H1 (cell line): ENCODE measurements around the gene SFTPB. TPM values are rescaled to one million over a fixed set of nuclear protein-coding genes. Genes with fewer than 3 reads are reported as not detected.
A peak's percentile ranks its signal among the peaks of the same experiment; 100 is the strongest.

Source experiments
- CTCF ChIA-PET: fragments of 300-600 bp; sonication (Branson Sonifier 250); formaldehyde crosslinking; loops from one replicate; lab custom pipeline; 2021; ENCODE audit not compliant: partially characterized antibody; lab: Charles Lee
- POLR2A ChIA-PET: fragments of 300-600 bp; sonication (Branson Sonifier 250); formaldehyde crosslinking; loops from one replicate; lab custom pipeline; 2021; ENCODE audit warnings: inconsistent platforms; ENCODE audit not compliant: partially characterized antibody; lab: Charles Lee
- DNase-seq, 2 experiments: peaks; one replicate each; pipeline versions ENCODE4 v3.0.0 to v3.0.0-alpha.2; 2010 to 2022; ENCODE audit warnings: low spot score in 2 of 2, low read depth in 1 of 2, mixed read lengths in 1 of 2
- FAIRE-seq: peaks from 2 replicates; lab custom pipeline; 2011; peaks lifted over from hg19 to GRCh38; lab: Jason Lieb, UNC
- H2AFZ ChIP-seq: 2 replicates; pipeline ENCODE4 v1.8.1; 2012; ENCODE audit warnings: low read length, inconsistent platforms
- H2AK5ac ChIP-seq: 2 replicates; pipeline ENCODE4 v1.6.1; 2013; ENCODE audit warnings: low read depth, low read length
- H2BK120ac ChIP-seq: replicated peaks from 2 replicates; pipeline ENCODE3; 2013; ENCODE audit warnings: low read depth, low read length, inconsistent platforms
- H2BK12ac ChIP-seq: 2 replicates; pipeline ENCODE4 v1.6.1; 2013; ENCODE audit warnings: low read depth, low read length
- H2BK15ac ChIP-seq: 2 replicates; pipeline ENCODE4 v1.6.1; 2013; ENCODE audit warnings: low read length
- H2BK20ac ChIP-seq: 2 replicates; pipeline ENCODE4 v1.6.1; 2013; ENCODE audit warnings: low read length
- H2BK5ac ChIP-seq: 2 replicates; pipeline ENCODE4 v1.6.1; 2013; ENCODE audit warnings: low read depth, low read length
- H3K14ac ChIP-seq: 2 replicates; pipeline ENCODE4 v1.6.1; 2013; ENCODE audit warnings: inconsistent platforms; ENCODE audit not compliant: insufficient read length
- H3K18ac ChIP-seq: 2 replicates; pipeline ENCODE4 v1.6.1; 2013; ENCODE audit warnings: low read length; ENCODE audit errors: extremely low read depth
- H3K23ac ChIP-seq: 2 replicates; pipeline ENCODE4 v1.6.1; 2013; ENCODE audit warnings: inconsistent platforms; ENCODE audit not compliant: insufficient read length
- H3K23me2 ChIP-seq: 2 replicates; pipeline ENCODE4 v1.6.1; 2013; ENCODE audit warnings: low read depth, low read length
- H3K27ac ChIP-seq: 2 replicates; pipeline ENCODE4 v1.6.1; 2011; ENCODE audit warnings: low read depth, low read length, inconsistent platforms
- H3K27me3 ChIP-seq, 4 experiments: replicated peaks in 1 of 4; 1 replicate in 1 of 4; 2 replicates in 3 of 4; pipeline versions ENCODE4 v1.6.1 to v1.8.1; 2011 to 2013; ENCODE audit warnings: low read length in 3 of 4, mild to moderate bottlenecking in 3 of 4, inconsistent platforms in 2 of 4, mixed read lengths in 2 of 4, moderate library complexity in 1 of 4; ENCODE audit not compliant: control insufficient read depth in 3 of 4, insufficient read depth in 3 of 4; ENCODE audit errors: extremely low read depth in 1 of 4
- H3K36me3 ChIP-seq, 4 experiments: 2 replicates each; pipeline versions ENCODE4 v1.6.1 to v1.8.1; 2011 to 2013; ENCODE audit warnings: mild to moderate bottlenecking in 4 of 4, low read length in 3 of 4, moderate library complexity in 2 of 4, control low read depth in 1 of 4, inconsistent platforms in 1 of 4; ENCODE audit not compliant: insufficient read depth in 4 of 4, control insufficient read depth in 2 of 4
- H3K4ac ChIP-seq: replicated peaks from 2 replicates; pipeline ENCODE3; 2013; ENCODE audit warnings: low read length, low read depth, mixed read lengths, inconsistent platforms; ENCODE audit not compliant: insufficient read length
- H3K4me1 ChIP-seq, 4 experiments: replicated peaks in 1 of 4; 1 replicate in 1 of 4; 2 replicates in 3 of 4; pipeline versions ENCODE4 v1.6.1 to v1.8.1; 2011 to 2013; ENCODE audit warnings: low read length in 3 of 4, inconsistent platforms in 2 of 4, mixed read lengths in 1 of 4; ENCODE audit not compliant: insufficient read depth in 4 of 4, control insufficient read depth in 3 of 4
- H3K4me2 ChIP-seq, 2 experiments: 2 replicates each; pipeline versions ENCODE4 v1.6.1 to v1.8.1; 2011 to 2013; ENCODE audit warnings: low read depth in 2 of 2, low read length in 2 of 2, control low read depth in 1 of 2, inconsistent platforms in 1 of 2, mild to moderate bottlenecking in 1 of 2; ENCODE audit not compliant: insufficient read depth in 1 of 2
- H3K4me3 ChIP-seq, 4 experiments: fragments of 200-600, 300-600 bp in 1 of 4; sonication (generic), shearing (Covaris generic), sonication (Bioruptor Twin) in 1 of 4; 2 replicates each; pipeline versions ENCODE4 v1.5.1 to v1.8.1; 2011 to 2016; ENCODE audit warnings: low read length in 4 of 4, low read depth in 3 of 4, control low read depth in 2 of 4, inconsistent platforms in 2 of 4, mild to moderate bottlenecking in 2 of 4, mixed read lengths in 1 of 4, moderate library complexity in 1 of 4; ENCODE audit not compliant: insufficient read depth in 2 of 4; ENCODE audit errors: extremely low read depth in 1 of 4
- H3K56ac ChIP-seq: replicated peaks from 2 replicates; pipeline ENCODE3; 2013; ENCODE audit warnings: low read depth, mild to moderate bottlenecking, mixed read lengths, low read length, inconsistent platforms; ENCODE audit not compliant: insufficient read length
- H3K79me1 ChIP-seq: 2 replicates; pipeline ENCODE4 v1.6.1; 2013; ENCODE audit warnings: low read depth, low read length, control low read depth
- H3K79me2 ChIP-seq, 2 experiments: 2 replicates each; pipeline versions ENCODE4 v1.6.1 to v1.8.1; 2012 to 2013; ENCODE audit warnings: low read length in 2 of 2, mild to moderate bottlenecking in 2 of 2, inconsistent platforms in 1 of 2; ENCODE audit not compliant: insufficient read depth in 2 of 2, control insufficient read depth in 1 of 2
- H3K9ac ChIP-seq, 4 experiments: replicated peaks in 1 of 4; 1 replicate in 1 of 4; 2 replicates in 3 of 4; pipeline versions ENCODE4 v1.6.1 to v1.8.1; 2011 to 2013; ENCODE audit warnings: low read depth in 3 of 4, low read length in 3 of 4, control low read depth in 2 of 4, mild to moderate bottlenecking in 2 of 4, moderate library complexity in 2 of 4, inconsistent platforms in 1 of 4; ENCODE audit errors: extremely low read depth in 1 of 4
- H3K9me3 ChIP-seq, 2 experiments: 2 replicates each; pipeline versions ENCODE4 v1.6.1 to v1.8.1; 2012 to 2013; ENCODE audit warnings: mild to moderate bottlenecking in 2 of 2, moderate library complexity in 2 of 2, control low read depth in 1 of 2, inconsistent platforms in 1 of 2, low read depth in 1 of 2, low read length in 1 of 2, mixed read lengths in 1 of 2; ENCODE audit not compliant: insufficient read depth in 2 of 2
- H4K20me1 ChIP-seq, 2 experiments: replicated peaks in 1 of 2; 2 replicates each; pipeline versions ENCODE3 to v1.8.1; 2011 to 2013; ENCODE audit warnings: inconsistent platforms in 2 of 2, low read length in 2 of 2, mild to moderate bottlenecking in 1 of 2; ENCODE audit not compliant: insufficient read depth in 2 of 2, control insufficient read depth in 1 of 2
- H4K5ac ChIP-seq: 2 replicates; pipeline ENCODE4 v1.6.1; 2013; ENCODE audit warnings: low read length, low read depth, mixed read lengths, inconsistent platforms; ENCODE audit not compliant: insufficient read length
- H4K8ac ChIP-seq: 2 replicates; pipeline ENCODE4 v1.8.0; 2013; ENCODE audit warnings: mild to moderate bottlenecking, moderate library complexity, low read length, inconsistent platforms; ENCODE audit not compliant: insufficient read depth; ENCODE audit errors: extremely low read depth
- H4K91ac ChIP-seq: replicated peaks from 2 replicates; pipeline ENCODE3; 2013; ENCODE audit warnings: low read length, mixed read lengths, inconsistent platforms; ENCODE audit not compliant: insufficient read length
- BCL11A ChIP-seq, 2 experiments: IDR thresholded peaks; one replicate each; pipeline ENCODE4 v1.6.1; 2011; ENCODE audit warnings: low read depth in 2 of 2, low read length in 2 of 2, mild to moderate bottlenecking in 2 of 2
- CEBPB ChIP-seq: IDR thresholded peaks from 2 replicates; pipeline ENCODE4 v1.6.1; 2012; ENCODE audit warnings: low read depth, low read length
- CHD2 ChIP-seq: IDR thresholded peaks from 2 replicates; pipeline ENCODE4 v1.6.1; 2012; ENCODE audit warnings: low read length, improper control_type of control experiment
- GABPA ChIP-seq: IDR thresholded peaks from 2 replicates; pipeline ENCODE4 v1.6.1; 2011; ENCODE audit warnings: mild to moderate bottlenecking, low read length, moderate library complexity, borderline replicate concordance; ENCODE audit not compliant: insufficient read depth
- HDAC6 ChIP-seq: IDR thresholded peaks from one replicate; pipeline ENCODE4 v1.7.1; 2012; ENCODE audit warnings: low read depth, mild to moderate bottlenecking, inconsistent platforms, low read length, moderate library complexity
- KDM5A ChIP-seq: fragments of 200-600 bp; IDR thresholded peaks from 2 replicates; pipeline ENCODE4 v1.7.1; 2012; ENCODE audit warnings: mild to moderate bottlenecking, low read length, inconsistent platforms, mixed read lengths
- POLR2AphosphoS5 ChIP-seq: IDR thresholded peaks from 2 replicates; pipeline ENCODE4 v1.6.1; 2011; ENCODE audit warnings: low read depth, low read length
- RXRA ChIP-seq: IDR thresholded peaks from 2 replicates; pipeline ENCODE4 v1.6.1; 2011; ENCODE audit warnings: low read depth, mild to moderate bottlenecking, low read length, moderate library complexity; ENCODE audit not compliant: insufficient read depth
- SIN3A ChIP-seq, 2 experiments: IDR thresholded peaks in 1 of 2; conservative IDR thresholded peaks in 1 of 2; 2 replicates each; pipeline ENCODE4 v1.6.1; 2011 to 2012; ENCODE audit warnings: low read length in 2 of 2, improper control_type of control experiment in 1 of 2, low read depth in 1 of 2, mild to moderate bottlenecking in 1 of 2
- SIRT6 ChIP-seq: IDR thresholded peaks from one replicate; pipeline ENCODE4 v1.7.1; 2012; ENCODE audit warnings: low read length, inconsistent platforms
- SIX5 ChIP-seq: IDR thresholded peaks from 2 replicates; pipeline ENCODE4 v1.6.1; 2011; ENCODE audit warnings: mild to moderate bottlenecking, low read depth, low read length
- YY1 ChIP-seq: IDR thresholded peaks from 2 replicates; pipeline ENCODE4 v1.6.1; 2011; ENCODE audit warnings: low read depth, mild to moderate bottlenecking, low read length
- WGBS, 2 experiments: shearing (Covaris generic) in 1 of 2; methylation state at CpG; one replicate each; pipeline versions ENCODE4 v1.1.6 to v1.1.7; 2013 to 2015; ENCODE audit warnings: low lambda C conversion rate in 2 of 2, mixed read lengths in 2 of 2, inconsistent platforms in 1 of 2, low coverage in 1 of 2, missing lambda C conversion rate in 1 of 2; ENCODE audit not compliant: insufficient replicate concordance in 2 of 2, insufficient coverage in 1 of 2, insufficient read length in 1 of 2; ENCODE audit errors: extremely low coverage in 1 of 2, missing lambda C conversion rate in 1 of 2; 5-methylcytosine and 5-hydroxymethylcytosine counted together
- polyA plus RNA-seq, 7 experiments: library from polyadenylated mRNA; depleted of rRNA in 3 of 7; stranded (reverse) in 5 of 7; unstranded in 2 of 7; fragments of >200 nt in 5 of 7; fragments of 200-250 nt in 2 of 7; gene quantifications; 1 replicate in 5 of 7; 2 replicates in 1 of 7; 4 replicates in 1 of 7; pipeline versions ENCODE4 v1.2.1 to v1.2.3, GENCODE V29; 2011 to 2013; ENCODE audit warnings: missing spikeins in 2 of 7, mixed read lengths in 2 of 7
- total RNA-seq: library from RNA; stranded (reverse); fragmentation: NEBNext Ultra II Directional; extraction: Animal tissue kit (Norgen Biotek cat#: 25700); gene quantifications from 2 replicates; pipeline ENCODE4 v1.2.1, GENCODE V29; 2021

The SFTPB gene
- total and polyA plus RNA-seq, 2 of the 8 experiments (the other 6 are each of a cell fraction or from before 2014, with no cell fraction given), result not detected

- no peak overlapping the region for H3K4me3 ChIP-seq
- H2BK20ac ChIP-seq, result 0 out of 2 replicates have a peak overlapping the region, but pooled peaks have one; percentile 43
- H3K18ac ChIP-seq, result peak overlapping the region; percentile 51; the same call in 1 of the 2 replicates
- H3K79me1 ChIP-seq, result no peaks in the 10 kb centered on the region
- H4K91ac ChIP-seq, result peak overlapping the region; percentile 72
- ChIA-PET CTCF (interaction anchor here (0.8 to 7.5 kb wide), 27 partner anchors 8 to 135 kb away, joined by 3 to 80 read pairs (median 5); no protein-coding TSS in a partner anchor), POLR2A (interaction anchor here (0.6 to 1.2 kb wide), 4 partner anchors 19 to 67 kb away, joined by 3 to 5 read pairs (median 3); partner anchors contain the start of gene C2orf68)
- peak overlapping the region; percentile 74; the same call in 1 of the 2 replicates for H4K8ac ChIP-seq
- peak overlapping the region; percentile 87; the same call in 1 of the 2 replicates for H2AFZ ChIP-seq
- no peak overlapping the region for H2AK5ac ChIP-seq
- H3K9me3 ChIP-seq, result no peaks in the 10 kb centered on the region
- no peak overlapping the region for H3K27ac ChIP-seq
- no peak overlapping the region for H3K23ac ChIP-seq
- TF ChIP-seq SIRT6, result no peak
- no peak for TF ChIP-seq BCL11A (IDR thresholded peaks at IDR 0.05; ENCODE audit: low read depth in 2 of 2, low read length in 2 of 2)
- no peak for TF ChIP-seq CHD2
- no peak for TF ChIP-seq YY1
- TF ChIP-seq RXRA, result no peak
- no peak for TF ChIP-seq SIX5
- no peak for TF ChIP-seq POLR2AphosphoS5
- no peak for TF ChIP-seq KDM5A
- TF ChIP-seq GABPA, result no peak
- TF ChIP-seq SIN3A (conservative IDR thresholded peaks at IDR 0.05 in 1 of 2, IDR thresholded peaks at IDR 0.05 in 1 of 2; ENCODE audit: low read depth in 1 of 2, low read length in 2 of 2), result no peak
- no peak for TF ChIP-seq HDAC6
- TF ChIP-seq CEBPB, result no peak
- no peak overlapping the region for H2BK120ac ChIP-seq
- 0 out of 2 replicates have a peak overlapping the region, but pooled peaks have one; percentile 60 for H2BK5ac ChIP-seq
- H4K5ac ChIP-seq, result no peak overlapping the region
- no peaks in the 10 kb centered on the region for H4K20me1 ChIP-seq
- H3K4me2 ChIP-seq, result no peak overlapping the region
- no peak overlapping the region for H3K9ac ChIP-seq
- H3K4me1 ChIP-seq, result peaks cover 0 to 7% (median 1%) of the 10 kb centered on the region in 4 experiments; a peak in 2 of 7 replicates
- H3K79me2 ChIP-seq, result no peaks in the 10 kb centered on the region
- no peak for DNase-seq
- no peaks in the 10 kb centered on the region for H3K36me3 ChIP-seq
- H2BK15ac ChIP-seq, result peak overlapping the region; percentile 19; the same call in 1 of the 2 replicates
- no peak for FAIRE-seq
- H3K4ac ChIP-seq, result peak overlapping the region; percentile 63
- H3K14ac ChIP-seq, result no peak overlapping the region
- H3K27me3 ChIP-seq, result no peaks in the 10 kb centered on the region; a peak in 1 of 7 replicates
- peak overlapping the region; percentile 68; the same call in 1 of the 2 replicates for H2BK12ac ChIP-seq
- WGBS, 2 experiments, result 89% methylated on average over 3 of the region's 3 CpGs; no CpG with 5 or more reads in 1 of the 2 experiments
- no peak overlapping the region for H3K56ac ChIP-seq
- no peaks in the 10 kb centered on the region for H3K23me2 ChIP-seq
Observed at GRCh38 chr2:85678377-85678776, 10.4 kb upstream of the SFTPB start.
